Measurements from ENCODE around the gene TFAP2A. TPM values are rescaled to one million over a fixed set of nuclear protein-coding genes. Genes with fewer than 3 reads are reported as not detected.

Gene TFAP2A
- total RNA-seq, 1 experiment from 2014 or later: 24.3 TPM

DNA sequence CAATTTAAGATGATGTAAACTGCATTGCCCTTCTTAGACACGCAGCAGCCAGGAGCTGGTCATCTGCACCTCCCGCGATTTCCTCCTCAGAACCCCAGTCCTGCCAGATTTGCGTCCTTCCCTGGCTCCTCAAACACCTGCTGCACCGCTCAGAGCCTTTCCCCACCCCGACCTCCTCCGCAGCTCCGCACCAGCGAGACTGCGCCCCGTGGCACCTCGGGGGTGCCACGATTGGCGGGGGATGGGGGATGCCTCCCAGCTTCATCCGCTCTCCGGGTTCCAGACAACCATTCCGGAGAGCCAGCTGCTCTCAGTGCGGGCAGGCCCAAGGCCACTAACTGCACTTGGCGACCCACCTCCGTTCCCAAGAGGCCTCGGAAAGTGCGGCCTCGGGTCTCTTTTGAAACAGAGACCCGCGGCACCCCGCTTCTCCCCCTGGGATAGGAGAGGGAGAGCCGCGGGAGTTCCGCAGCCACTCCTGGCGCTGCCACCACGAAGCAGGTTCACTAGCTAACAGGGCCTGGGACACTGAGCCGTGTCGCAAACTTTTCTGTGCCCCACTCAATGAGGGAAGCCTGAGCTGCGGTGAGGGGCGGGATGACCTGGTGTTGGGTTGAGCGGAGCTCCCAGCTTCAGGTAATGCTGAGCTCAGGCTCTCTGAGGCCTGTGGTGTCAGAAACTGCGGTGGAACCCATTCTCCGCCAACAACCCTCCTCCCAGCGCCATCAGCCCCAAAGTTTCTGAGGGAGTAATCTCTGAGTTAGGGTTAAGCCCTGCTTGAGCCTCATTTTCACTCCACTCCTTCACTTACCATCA, 7.3 kb upstream of the TFAP2A start (continued):
- TF ChIP-seq, protein P1, sequence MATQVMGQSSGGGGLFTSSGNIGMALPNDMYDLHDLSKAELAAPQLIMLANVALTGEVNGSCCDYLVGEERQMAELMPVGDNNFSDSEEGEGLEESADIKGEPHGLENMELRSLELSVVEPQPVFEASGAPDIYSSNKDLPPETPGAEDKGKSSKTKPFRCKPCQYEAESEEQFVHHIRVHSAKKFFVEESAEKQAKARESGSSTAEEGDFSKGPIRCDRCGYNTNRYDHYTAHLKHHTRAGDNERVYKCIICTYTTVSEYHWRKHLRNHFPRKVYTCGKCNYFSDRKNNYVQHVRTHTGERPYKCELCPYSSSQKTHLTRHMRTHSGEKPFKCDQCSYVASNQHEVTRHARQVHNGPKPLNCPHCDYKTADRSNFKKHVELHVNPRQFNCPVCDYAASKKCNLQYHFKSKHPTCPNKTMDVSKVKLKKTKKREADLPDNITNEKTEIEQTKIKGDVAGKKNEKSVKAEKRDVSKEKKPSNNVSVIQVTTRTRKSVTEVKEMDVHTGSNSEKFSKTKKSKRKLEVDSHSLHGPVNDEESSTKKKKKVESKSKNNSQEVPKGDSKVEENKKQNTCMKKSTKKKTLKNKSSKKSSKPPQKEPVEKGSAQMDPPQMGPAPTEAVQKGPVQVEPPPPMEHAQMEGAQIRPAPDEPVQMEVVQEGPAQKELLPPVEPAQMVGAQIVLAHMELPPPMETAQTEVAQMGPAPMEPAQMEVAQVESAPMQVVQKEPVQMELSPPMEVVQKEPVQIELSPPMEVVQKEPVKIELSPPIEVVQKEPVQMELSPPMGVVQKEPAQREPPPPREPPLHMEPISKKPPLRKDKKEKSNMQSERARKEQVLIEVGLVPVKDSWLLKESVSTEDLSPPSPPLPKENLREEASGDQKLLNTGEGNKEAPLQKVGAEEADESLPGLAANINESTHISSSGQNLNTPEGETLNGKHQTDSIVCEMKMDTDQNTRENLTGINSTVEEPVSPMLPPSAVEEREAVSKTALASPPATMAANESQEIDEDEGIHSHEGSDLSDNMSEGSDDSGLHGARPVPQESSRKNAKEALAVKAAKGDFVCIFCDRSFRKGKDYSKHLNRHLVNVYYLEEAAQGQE (IDR thresholded peaks at IDR 0.05; ENCODE audit: low read depth): no peak
- TF ChIP-seq EZH2phosphoT487 (IDR thresholded peaks at IDR 0.05; ENCODE audit: borderline replicate concordance): no peak
- no peak for TF ChIP-seq EZH2 (IDR thresholded peaks at IDR 0.05)
- no peak for TF ChIP-seq JUND (IDR thresholded peaks at IDR 0.05)
- TF ChIP-seq RAD21 (IDR thresholded peaks at IDR 0.05; ENCODE audit: low read depth): no peak
- TF ChIP-seq CEBPB (IDR thresholded peaks at IDR 0.05; ENCODE audit: low read depth): no peak
- TF ChIP-seq, protein P2, sequence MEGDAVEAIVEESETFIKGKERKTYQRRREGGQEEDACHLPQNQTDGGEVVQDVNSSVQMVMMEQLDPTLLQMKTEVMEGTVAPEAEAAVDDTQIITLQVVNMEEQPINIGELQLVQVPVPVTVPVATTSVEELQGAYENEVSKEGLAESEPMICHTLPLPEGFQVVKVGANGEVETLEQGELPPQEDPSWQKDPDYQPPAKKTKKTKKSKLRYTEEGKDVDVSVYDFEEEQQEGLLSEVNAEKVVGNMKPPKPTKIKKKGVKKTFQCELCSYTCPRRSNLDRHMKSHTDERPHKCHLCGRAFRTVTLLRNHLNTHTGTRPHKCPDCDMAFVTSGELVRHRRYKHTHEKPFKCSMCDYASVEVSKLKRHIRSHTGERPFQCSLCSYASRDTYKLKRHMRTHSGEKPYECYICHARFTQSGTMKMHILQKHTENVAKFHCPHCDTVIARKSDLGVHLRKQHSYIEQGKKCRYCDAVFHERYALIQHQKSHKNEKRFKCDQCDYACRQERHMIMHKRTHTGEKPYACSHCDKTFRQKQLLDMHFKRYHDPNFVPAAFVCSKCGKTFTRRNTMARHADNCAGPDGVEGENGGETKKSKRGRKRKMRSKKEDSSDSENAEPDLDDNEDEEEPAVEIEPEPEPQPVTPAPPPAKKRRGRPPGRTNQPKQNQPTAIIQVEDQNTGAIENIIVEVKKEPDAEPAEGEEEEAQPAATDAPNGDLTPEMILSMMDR (IDR thresholded peaks at IDR 0.05 in 2 of 3, conservative IDR thresholded peaks at IDR 0.05 in 1 of 3; ENCODE audit: borderline replicate concordance in 1 of 3, insufficient read depth in 1 of 3, low read depth in 2 of 3, low read length in 2 of 3): no peak
- no peak for TF ChIP-seq SRF (IDR thresholded peaks at IDR 0.05; ENCODE audit: low read depth)
